HEK293 (cell line): ENCODE measurements around the gene YPEL5.

ENCODE experiments used
- CTCF ChIA-PET: fragments of 350-600 bp; formaldehyde crosslinking; extraction: SDS; loops from one replicate; lab custom pipeline; 2021; ENCODE audit warnings: antibody characterized with exemption; lab: Yijun Ruan, JAX
- POLR2A ChIA-PET: fragments of 300-600 bp; formaldehyde crosslinking; extraction: SDS; loops from one replicate; lab custom pipeline; 2020; ENCODE audit warnings: antibody characterized with exemption, inconsistent platforms; lab: Yijun Ruan, JAX
- H3K27ac ChIP-seq: fragments of 200-500 bp; sonication (Bioruptor generic); 2 replicates; pipeline ENCODE4 v1.5.1; 2014; ENCODE audit warnings: low read depth, low read length, control low read depth, inconsistent platforms; ENCODE audit errors: extremely low read depth
- H3K36me3 ChIP-seq, 2 experiments: fragments of 200-500 bp in 1 of 2; sonication (Bioruptor generic) in 1 of 2; 1 replicate in 1 of 2; 2 replicates in 1 of 2; pipeline ENCODE4 v1.5.1; 2014 to 2017; ENCODE audit warnings: inconsistent platforms in 2 of 2, low read length in 2 of 2; ENCODE audit not compliant: control insufficient read depth in 2 of 2, insufficient read depth in 1 of 2
- H3K4me1 ChIP-seq: fragments of 200-500 bp; sonication (Bioruptor generic); 2 replicates; pipeline ENCODE4 v1.5.1; 2014; ENCODE audit warnings: mild to moderate bottlenecking, low read length, inconsistent platforms; ENCODE audit not compliant: control insufficient read depth, insufficient read depth
- H3K4me3 ChIP-seq: 2 replicates; pipeline ENCODE4 v1.5.1; 2011; ENCODE audit warnings: low read depth, mild to moderate bottlenecking, control low read depth, low read length, moderate library complexity
- H3K9me3 ChIP-seq: fragments of 200-500 bp; sonication (Bioruptor generic); 2 replicates; pipeline ENCODE4 v1.5.1; 2014; ENCODE audit warnings: low read depth, low read length, inconsistent platforms; ENCODE audit not compliant: control insufficient read depth, insufficient read depth
- BCL11A ChIP-seq: fragments of 450-650 bp; formaldehyde crosslinking; IDR thresholded peaks from 2 replicates; pipeline ENCODE4 v1.5.1; 2016; ENCODE audit warnings: low read depth, missing biosample characterization, missing genetic modification characterization
- BCL11B ChIP-seq: fragments of 450-650 bp; formaldehyde crosslinking; IDR thresholded peaks from 2 replicates; pipeline ENCODE4 v1.5.1; 2016; ENCODE audit warnings: low read depth, missing biosample characterization, missing genetic modification characterization
- GLIS2 ChIP-seq: fragments of 450-650 bp; formaldehyde crosslinking; IDR thresholded peaks from 2 replicates; pipeline ENCODE4 v1.5.1; 2016; ENCODE audit warnings: missing biosample characterization, missing genetic modification characterization
- KLF7 ChIP-seq: fragments of 450-650 bp; formaldehyde crosslinking; IDR thresholded peaks from 2 replicates; pipeline ENCODE4 v1.5.1; 2016; ENCODE audit warnings: missing biosample characterization, missing genetic modification characterization, borderline replicate concordance
- ZNF366 ChIP-seq: fragments of 450-650 bp; formaldehyde crosslinking; conservative IDR thresholded peaks from 2 replicates; pipeline ENCODE4 v1.5.1; 2016; ENCODE audit warnings: missing biosample characterization, missing genetic modification characterization
- TF ChIP-seq, protein P1 (sequence below): fragments of 450-650 bp; formaldehyde crosslinking; IDR thresholded peaks from 2 replicates; pipeline ENCODE4 v1.5.1; 2017; ENCODE audit warnings: missing biosample characterization, missing genetic modification characterization
- TF ChIP-seq, protein P2 (sequence below): IDR thresholded peaks from 2 replicates; pipeline ENCODE4 v1.6.1; 2011; ENCODE audit warnings: mild to moderate bottlenecking, low read depth, low read length, borderline replicate concordance
- TF ChIP-seq, protein P3 (sequence below): fragments of 450-650 bp; formaldehyde crosslinking; IDR thresholded peaks from 2 replicates; pipeline ENCODE4; 2016; ENCODE audit warnings: missing biosample characterization, missing genetic modification characterization
- TF ChIP-seq, protein P4 (sequence below): fragments of 450-650 bp; formaldehyde crosslinking; IDR thresholded peaks from 2 replicates; pipeline ENCODE4 v1.5.1; 2016; ENCODE audit warnings: missing biosample characterization, missing genetic modification characterization
- TF ChIP-seq, protein P5 (sequence below): fragments of 450-650 bp; formaldehyde crosslinking; IDR thresholded peaks from 2 replicates; pipeline ENCODE4 v1.5.1; 2016; ENCODE audit warnings: missing biosample characterization, missing genetic modification characterization

Gene YPEL5

DNA sequence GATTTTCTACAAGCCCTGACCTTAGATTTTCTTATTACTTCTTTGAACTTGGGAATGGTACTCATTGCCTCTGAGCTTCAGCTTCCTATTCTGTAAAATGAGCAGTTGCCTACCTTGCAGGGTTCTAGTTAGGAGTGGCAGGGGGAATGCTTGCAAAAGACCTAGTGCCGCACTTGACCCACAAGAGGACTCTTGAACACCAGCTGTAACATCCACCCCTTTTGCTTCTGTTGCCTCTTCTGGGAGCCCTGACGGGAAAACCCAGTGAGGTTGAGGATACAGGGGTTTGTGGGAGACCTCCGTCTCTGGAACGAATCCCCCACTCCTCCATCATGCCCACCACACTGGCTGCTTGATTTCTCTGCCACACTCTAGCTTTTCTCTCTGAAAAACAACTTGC is 57.5 kb downstream of the YPEL5 start:
- H3K27ac ChIP-seq: no peak overlapping the region
- no peaks in the 10 kb centered on the region for H3K4me1 ChIP-seq
- H3K9me3 ChIP-seq: no peaks in the 10 kb centered on the region
- CTCF ChIA-PET: interaction anchor here (1.3 to 8.0 kb wide), 2 partner anchors 39 to 504 kb away, joined by 9 to 272 read pairs; no protein-coding TSS in a partner anchor
- no peaks in the 10 kb centered on the region for H3K36me3 ChIP-seq
- POLR2A ChIA-PET: interaction anchor here (0.7 kb wide), 2 partner anchors 68 to 122 kb away, joined by 3 to 6 read pairs; no protein-coding TSS in a partner anchor
- TF ChIP-seq GLIS2 (no peak), ZNF366 (tag by site-specific recombination) (no peak), KLF7 (tag by site-specific recombination) (no peak)
- TF ChIP-seq, protein P1, sequence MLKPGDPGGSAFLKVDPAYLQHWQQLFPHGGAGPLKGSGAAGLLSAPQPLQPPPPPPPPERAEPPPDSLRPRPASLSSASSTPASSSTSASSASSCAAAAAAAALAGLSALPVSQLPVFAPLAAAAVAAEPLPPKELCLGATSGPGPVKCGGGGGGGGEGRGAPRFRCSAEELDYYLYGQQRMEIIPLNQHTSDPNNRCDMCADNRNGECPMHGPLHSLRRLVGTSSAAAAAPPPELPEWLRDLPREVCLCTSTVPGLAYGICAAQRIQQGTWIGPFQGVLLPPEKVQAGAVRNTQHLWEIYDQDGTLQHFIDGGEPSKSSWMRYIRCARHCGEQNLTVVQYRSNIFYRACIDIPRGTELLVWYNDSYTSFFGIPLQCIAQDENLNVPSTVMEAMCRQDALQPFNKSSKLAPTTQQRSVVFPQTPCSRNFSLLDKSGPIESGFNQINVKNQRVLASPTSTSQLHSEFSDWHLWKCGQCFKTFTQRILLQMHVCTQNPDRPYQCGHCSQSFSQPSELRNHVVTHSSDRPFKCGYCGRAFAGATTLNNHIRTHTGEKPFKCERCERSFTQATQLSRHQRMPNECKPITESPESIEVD (tag by site-specific recombination): no peak
- TF ChIP-seq, protein P2, sequence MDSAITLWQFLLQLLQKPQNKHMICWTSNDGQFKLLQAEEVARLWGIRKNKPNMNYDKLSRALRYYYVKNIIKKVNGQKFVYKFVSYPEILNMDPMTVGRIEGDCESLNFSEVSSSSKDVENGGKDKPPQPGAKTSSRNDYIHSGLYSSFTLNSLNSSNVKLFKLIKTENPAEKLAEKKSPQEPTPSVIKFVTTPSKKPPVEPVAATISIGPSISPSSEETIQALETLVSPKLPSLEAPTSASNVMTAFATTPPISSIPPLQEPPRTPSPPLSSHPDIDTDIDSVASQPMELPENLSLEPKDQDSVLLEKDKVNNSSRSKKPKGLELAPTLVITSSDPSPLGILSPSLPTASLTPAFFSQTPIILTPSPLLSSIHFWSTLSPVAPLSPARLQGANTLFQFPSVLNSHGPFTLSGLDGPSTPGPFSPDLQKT: no peak
- TF ChIP-seq, protein P3, sequence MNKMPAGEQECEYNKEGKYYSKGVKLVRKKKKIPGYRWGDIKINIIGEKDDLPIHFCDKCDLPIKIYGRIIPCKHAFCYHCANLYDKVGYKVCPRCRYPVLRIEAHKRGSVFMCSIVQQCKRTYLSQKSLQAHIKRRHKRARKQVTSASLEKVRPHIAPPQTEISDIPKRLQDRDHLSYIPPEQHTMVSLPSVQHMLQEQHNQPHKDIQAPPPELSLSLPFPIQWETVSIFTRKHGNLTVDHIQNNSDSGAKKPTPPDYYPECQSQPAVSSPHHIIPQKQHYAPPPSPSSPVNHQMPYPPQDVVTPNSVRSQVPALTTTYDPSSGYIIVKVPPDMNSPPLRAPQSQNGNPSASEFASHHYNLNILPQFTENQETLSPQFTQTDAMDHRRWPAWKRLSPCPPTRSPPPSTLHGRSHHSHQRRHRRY (tag by site-specific recombination): no peak
- H3K4me3 ChIP-seq: no peak overlapping the region

DNA sequence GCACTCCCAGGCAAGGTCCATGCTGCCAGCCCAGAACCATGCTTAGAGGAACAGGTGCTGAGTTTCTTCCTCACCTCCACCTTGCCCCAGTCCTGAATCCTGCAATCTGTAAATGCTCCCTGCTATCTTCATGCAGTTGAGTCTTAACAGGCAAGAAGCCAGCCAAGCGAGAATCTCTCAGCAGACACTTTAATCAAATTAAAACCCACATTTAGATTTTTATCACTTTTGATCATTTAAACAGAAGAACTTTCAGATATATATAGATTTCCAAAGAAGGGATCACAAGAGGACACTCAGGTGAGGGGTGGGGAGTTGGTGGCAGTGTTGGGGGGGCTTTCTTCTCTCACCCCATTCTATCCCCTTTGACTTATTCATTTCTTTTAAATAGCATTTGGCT is 58.6 kb downstream of the YPEL5 start:
- no peak overlapping the region for H3K4me3 ChIP-seq
- POLR2A ChIA-PET: no interaction called here
- H3K4me1 ChIP-seq: no peaks in the 10 kb centered on the region
- H3K9me3 ChIP-seq: no peaks in the 10 kb centered on the region
- TF ChIP-seq BCL11A (tag by site-specific recombination) (no peak), BCL11B (tag by site-specific recombination) (no peak), KLF7 (tag by site-specific recombination) (no peak)
- TF ChIP-seq, protein P4, sequence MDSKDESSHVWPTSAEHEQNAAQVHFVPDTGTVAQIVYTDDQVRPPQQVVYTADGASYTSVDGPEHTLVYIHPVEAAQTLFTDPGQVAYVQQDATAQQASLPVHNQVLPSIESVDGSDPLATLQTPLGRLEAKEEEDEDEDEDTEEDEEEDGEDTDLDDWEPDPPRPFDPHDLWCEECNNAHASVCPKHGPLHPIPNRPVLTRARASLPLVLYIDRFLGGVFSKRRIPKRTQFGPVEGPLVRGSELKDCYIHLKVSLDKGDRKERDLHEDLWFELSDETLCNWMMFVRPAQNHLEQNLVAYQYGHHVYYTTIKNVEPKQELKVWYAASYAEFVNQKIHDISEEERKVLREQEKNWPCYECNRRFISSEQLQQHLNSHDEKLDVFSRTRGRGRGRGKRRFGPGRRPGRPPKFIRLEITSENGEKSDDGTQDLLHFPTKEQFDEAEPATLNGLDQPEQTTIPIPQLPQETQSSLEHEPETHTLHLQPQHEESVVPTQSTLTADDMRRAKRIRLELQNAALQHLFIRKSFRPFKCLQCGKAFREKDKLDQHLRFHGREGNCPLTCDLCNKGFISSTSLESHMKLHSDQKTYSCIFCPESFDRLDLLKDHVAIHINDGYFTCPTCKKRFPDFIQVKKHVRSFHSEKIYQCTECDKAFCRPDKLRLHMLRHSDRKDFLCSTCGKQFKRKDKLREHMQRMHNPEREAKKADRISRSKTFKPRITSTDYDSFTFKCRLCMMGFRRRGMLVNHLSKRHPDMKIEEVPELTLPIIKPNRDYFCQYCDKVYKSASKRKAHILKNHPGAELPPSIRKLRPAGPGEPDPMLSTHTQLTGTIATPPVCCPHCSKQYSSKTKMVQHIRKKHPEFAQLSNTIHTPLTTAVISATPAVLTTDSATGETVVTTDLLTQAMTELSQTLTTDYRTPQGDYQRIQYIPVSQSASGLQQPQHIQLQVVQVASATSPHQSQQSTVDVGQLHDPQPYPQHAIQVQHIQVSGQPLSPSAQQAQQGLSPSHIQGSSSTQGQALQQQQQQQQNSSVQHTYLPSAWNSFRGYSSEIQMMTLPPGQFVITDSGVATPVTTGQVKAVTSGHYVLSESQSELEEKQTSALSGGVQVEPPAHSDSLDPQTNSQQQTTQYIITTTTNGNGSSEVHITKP (tag by site-specific recombination): no peak
- TF ChIP-seq, protein P5, sequence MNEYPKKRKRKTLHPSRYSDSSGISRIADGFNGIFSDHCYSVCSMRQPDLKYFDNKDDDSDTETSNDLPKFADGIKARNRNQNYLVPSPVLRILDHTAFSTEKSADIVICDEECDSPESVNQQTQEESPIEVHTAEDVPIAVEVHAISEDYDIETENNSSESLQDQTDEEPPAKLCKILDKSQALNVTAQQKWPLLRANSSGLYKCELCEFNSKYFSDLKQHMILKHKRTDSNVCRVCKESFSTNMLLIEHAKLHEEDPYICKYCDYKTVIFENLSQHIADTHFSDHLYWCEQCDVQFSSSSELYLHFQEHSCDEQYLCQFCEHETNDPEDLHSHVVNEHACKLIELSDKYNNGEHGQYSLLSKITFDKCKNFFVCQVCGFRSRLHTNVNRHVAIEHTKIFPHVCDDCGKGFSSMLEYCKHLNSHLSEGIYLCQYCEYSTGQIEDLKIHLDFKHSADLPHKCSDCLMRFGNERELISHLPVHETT: no peak
- no peak overlapping the region for H3K27ac ChIP-seq
- H3K36me3 ChIP-seq: no peaks in the 10 kb centered on the region
- CTCF ChIA-PET: interaction anchor here (0.7 to 8.0 kb wide), 4 partner anchors 41 to 503 kb away, joined by 3 to 272 read pairs (median 4); no protein-coding TSS in a partner anchor
